ENCODE data around the gene CYP19A1.

- TF ChIP-seq, protein P1, sequence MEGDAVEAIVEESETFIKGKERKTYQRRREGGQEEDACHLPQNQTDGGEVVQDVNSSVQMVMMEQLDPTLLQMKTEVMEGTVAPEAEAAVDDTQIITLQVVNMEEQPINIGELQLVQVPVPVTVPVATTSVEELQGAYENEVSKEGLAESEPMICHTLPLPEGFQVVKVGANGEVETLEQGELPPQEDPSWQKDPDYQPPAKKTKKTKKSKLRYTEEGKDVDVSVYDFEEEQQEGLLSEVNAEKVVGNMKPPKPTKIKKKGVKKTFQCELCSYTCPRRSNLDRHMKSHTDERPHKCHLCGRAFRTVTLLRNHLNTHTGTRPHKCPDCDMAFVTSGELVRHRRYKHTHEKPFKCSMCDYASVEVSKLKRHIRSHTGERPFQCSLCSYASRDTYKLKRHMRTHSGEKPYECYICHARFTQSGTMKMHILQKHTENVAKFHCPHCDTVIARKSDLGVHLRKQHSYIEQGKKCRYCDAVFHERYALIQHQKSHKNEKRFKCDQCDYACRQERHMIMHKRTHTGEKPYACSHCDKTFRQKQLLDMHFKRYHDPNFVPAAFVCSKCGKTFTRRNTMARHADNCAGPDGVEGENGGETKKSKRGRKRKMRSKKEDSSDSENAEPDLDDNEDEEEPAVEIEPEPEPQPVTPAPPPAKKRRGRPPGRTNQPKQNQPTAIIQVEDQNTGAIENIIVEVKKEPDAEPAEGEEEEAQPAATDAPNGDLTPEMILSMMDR (IDR thresholded peaks at IDR 0.05): no peak
- no peak for TF ChIP-seq EZH2 (IDR thresholded peaks at IDR 0.05; ENCODE audit: borderline replicate concordance, insufficient read depth, low read depth, low read length, poor library complexity, severe bottlenecking)
Observed at GRCh38 chr15:51250217-51251011, 88.0 kb downstream of the CYP19A1 start.
